BJ (cell line): ENCODE measurements around the gene BCAR3. TPM values are rescaled to one million over a fixed set of nuclear protein-coding genes. Genes with fewer than 3 reads are reported as not detected.

Source experiments
- CTCF ChIA-PET: fragments of 350-600 bp; formaldehyde crosslinking; extraction: SDS; loops from one replicate; lab custom pipeline; 2021; ENCODE audit warnings: antibody characterized with exemption, inconsistent platforms; lab: Yijun Ruan, JAX
- POLR2A ChIA-PET: fragments of 300-600 bp; sonication (Branson Sonifier 250); formaldehyde crosslinking; extraction: SDS; loops from one replicate; lab custom pipeline; 2021; ENCODE audit warnings: antibody characterized with exemption; lab: Charles Lee
- DNase-seq: peaks from one replicate; pipeline ENCODE4 v3.0.0-alpha.2; 2011; ENCODE audit warnings: low read depth
- H3K27me3 ChIP-seq: 2 replicates; pipeline ENCODE4 v1.6.0; 2011; ENCODE audit warnings: low read length; ENCODE audit not compliant: control insufficient read depth, insufficient read depth
- H3K36me3 ChIP-seq: 2 replicates; pipeline ENCODE4 v1.5.1; 2011; ENCODE audit warnings: low read length; ENCODE audit not compliant: control insufficient read depth, insufficient read depth
- H3K4me3 ChIP-seq: 2 replicates; pipeline ENCODE4 v1.5.1; 2011; ENCODE audit warnings: low read depth, mild to moderate bottlenecking, control low read depth, low read length
- CTCF ChIP-seq: IDR thresholded peaks from 2 replicates; pipeline ENCODE4 v1.5.1; 2011; ENCODE audit warnings: low read depth, mild to moderate bottlenecking, control low read depth, inconsistent platforms, low read length, moderate library complexity; ENCODE audit not compliant: insufficient read depth
- polyA plus RNA-seq: library from polyadenylated mRNA; depleted of rRNA; stranded (reverse); fragments of >200 nt; gene quantifications from 2 replicates; pipeline ENCODE4 v1.2.3, GENCODE V29; 2011

Gene BCAR3
- polyA plus RNA-seq, 1 experiment = 31.7 TPM

GRCh38 chr1:93597709-93598108 is 83.9 kb downstream of the BCAR3 start:
- TF ChIP-seq CTCF = no peak
- no peak overlapping the region for H3K4me3 ChIP-seq
- no peaks in the 10 kb centered on the region for H3K36me3 ChIP-seq
- ChIA-PET CTCF (interaction anchor here (1.2 to 2.5 kb wide), 4 partner anchors 10 to 402 kb away, joined by 3 to 5 read pairs (median 3); no protein-coding TSS in a partner anchor), POLR2A (no interaction called here)
- H3K27me3 ChIP-seq = no peaks in the 10 kb centered on the region
- DNase-seq = no peak

- DNase-seq = no peak
- Histone ChIP-seq H3K36me3 (peaks cover 4% of the 10 kb centered on the region; the same call in 1 of the 2 replicates), H3K27me3 (no peaks in the 10 kb centered on the region), H3K4me3 (no peak overlapping the region)
- no peak for TF ChIP-seq CTCF
- ChIA-PET POLR2A (no interaction called here), CTCF (interaction anchor here (1.4 to 2.5 kb wide), 2 partner anchors 11 to 249 kb away, joined by 3 to 5 read pairs; no protein-coding TSS in a partner anchor)
These were observed 85.1 kb downstream of the BCAR3 start for GRCh38 chr1:93596329-93597089.

GRCh38 chr1:93595743-93596142 is 85.9 kb downstream of the BCAR3 start:
- Histone ChIP-seq H3K4me3 (no peak overlapping the region), H3K36me3 (peaks cover 4% of the 10 kb centered on the region; the same call in 1 of the 2 replicates), H3K27me3 (no peaks in the 10 kb centered on the region)
- POLR2A ChIA-PET = no interaction called here
- TF ChIP-seq CTCF = no peak
- DNase-seq = no peak
- CTCF ChIA-PET = interaction anchor here (1.1 to 2.5 kb wide), 3 partner anchors 12 to 14 kb away, joined by 3 to 5 read pairs (median 3); no protein-coding TSS in a partner anchor

GRCh38 chr1:93595266-93595665 is 86.4 kb downstream of the BCAR3 start:
- no peak for DNase-seq
- CTCF ChIA-PET = interaction anchor here (1.1 to 1.4 kb wide), 3 partner anchors 12 to 291 kb away, joined by 3 to 5 read pairs (median 3); no protein-coding TSS in a partner anchor
- TF ChIP-seq CTCF = no peak
- H3K36me3 ChIP-seq = peaks cover 4% of the 10 kb centered on the region; the same call in 1 of the 2 replicates
- no peaks in the 10 kb centered on the region for H3K27me3 ChIP-seq
- POLR2A ChIA-PET = no interaction called here
- H3K4me3 ChIP-seq = no peak overlapping the region

GRCh38 chr1:93594603-93594880 is 87.1 kb downstream of the BCAR3 start:
- POLR2A ChIA-PET = no interaction called here
- no peaks in the 10 kb centered on the region for H3K27me3 ChIP-seq
- CTCF ChIA-PET = interaction anchor here (1.1 to 1.4 kb wide), 4 partner anchors 11 to 290 kb away, joined by 3 to 5 read pairs (median 4); no protein-coding TSS in a partner anchor
- no peak for TF ChIP-seq CTCF
- H3K36me3 ChIP-seq = peaks cover 4% of the 10 kb centered on the region; the same call in 1 of the 2 replicates
- no peak overlapping the region for H3K4me3 ChIP-seq
- DNase-seq = no peak
